ENCODE results near the gene HTRA1. TPM values are rescaled to one million over a fixed set of nuclear protein-coding genes. Genes with fewer than 3 reads are reported as not detected.

The HTRA1 gene
- polyA plus RNA-seq, 1 of the 3 experiments (the other 2 are of a cell fraction) = 291 TPM

DNA sequence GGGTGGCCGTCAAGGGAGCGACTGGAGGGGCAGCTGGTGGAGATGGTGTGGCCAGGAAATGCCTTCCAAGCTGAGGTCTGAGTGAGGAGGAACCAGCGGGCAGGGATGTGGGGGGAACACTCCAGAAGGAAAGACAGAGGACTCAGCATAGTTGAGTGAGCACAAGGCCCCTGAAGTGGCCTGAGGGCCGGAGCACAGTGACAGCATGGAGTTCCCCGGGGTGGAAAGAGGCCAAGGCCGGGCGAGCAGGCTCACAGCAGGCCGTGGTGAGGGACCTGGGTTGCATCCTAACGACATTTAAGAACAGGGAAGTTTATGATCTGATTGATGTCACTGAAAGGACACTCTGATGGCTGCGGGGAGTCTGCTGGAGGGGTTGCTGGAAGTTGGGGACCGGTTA is 48.0 kb downstream of the HTRA1 start:
- H4K20me1 ChIP-seq (ENCODE audit: insufficient read depth) = no peaks in the 10 kb centered on the region
- H2AFZ ChIP-seq (ENCODE audit: low read depth) = no peak overlapping the region
- no peak overlapping the region for H3K27ac ChIP-seq (ENCODE audit: low read depth in 2 of 2, low read length in 1 of 2)
- H3K9me3 ChIP-seq = no peaks in the 10 kb centered on the region
- no peak overlapping the region for H3K4me2 ChIP-seq
- WGBS (ENCODE audit: low lambda C conversion rate) = 97% methylated on average over 11 of the region's 11 CpGs
- ChIA-PET POLR2A (no interaction called here), CTCF (interaction anchor here (1.6 kb wide), 1 partner anchor 139 kb away, joined by 3 read pairs; no protein-coding TSS in a partner anchor)
- H3K9me2 ChIP-seq = no peaks in the 10 kb centered on the region
- no peak for DNase-seq
- TF ChIP-seq EZH2phosphoT487 (IDR thresholded peaks at IDR 0.05; ENCODE audit: borderline replicate concordance, low read depth) (no peak), FOSL2 (IDR thresholded peaks at IDR 0.05; ENCODE audit: borderline replicate concordance, low read depth) (no peak)
- peaks cover 12% of the 10 kb centered on the region; the same call in 1 of the 2 replicates for H3K79me2 ChIP-seq (ENCODE audit: insufficient read depth)
- H3K4me1 ChIP-seq (ENCODE audit: control insufficient read depth in 1 of 2, insufficient read depth in 2 of 2, low read depth in 1 of 2, low read length in 1 of 2) = peaks cover 1 to 13% of the 10 kb centered on the region in 2 experiments; a peak in 2 of 4 replicates
- H3K36me3 ChIP-seq (replicated peaks in 1 of 2; ENCODE audit: control insufficient read depth in 1 of 2, insufficient read depth in 2 of 2, low read length in 1 of 2) = peaks cover 26 to 42% of the 10 kb centered on the region in 2 experiments
- H3F3A ChIP-seq (replicated peaks; ENCODE audit: insufficient read depth) = no peaks in the 10 kb centered on the region
- no peaks in the 10 kb centered on the region for H3K27me3 ChIP-seq (ENCODE audit: insufficient read depth)
- H3K9ac ChIP-seq = no peak overlapping the region
- no peak overlapping the region for H3K4me3 ChIP-seq (ENCODE audit: low read depth in 2 of 2, low read length in 1 of 2)

DNA sequence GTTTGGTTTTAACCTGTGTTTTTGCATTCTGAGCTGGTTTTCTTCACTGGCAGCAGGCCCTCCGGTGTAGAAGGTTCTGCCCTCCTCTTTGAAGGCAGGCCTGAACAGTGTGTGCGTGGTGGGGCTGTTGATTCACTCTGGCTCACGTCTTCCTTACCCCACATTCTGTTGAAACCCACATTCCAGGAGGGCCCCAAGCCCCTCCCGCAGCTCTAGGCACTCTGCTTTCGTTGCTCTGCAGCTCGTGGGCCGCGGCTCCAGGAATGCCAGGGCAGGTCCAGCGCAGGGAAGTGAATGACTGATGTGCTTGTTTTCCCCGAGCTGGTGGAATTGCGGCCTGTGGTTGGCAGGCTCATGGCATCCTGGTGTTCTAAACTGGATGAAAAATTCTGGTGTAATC is 49.0 kb downstream of the HTRA1 start:
- H3K36me3 ChIP-seq (replicated peaks in 1 of 2; ENCODE audit: control insufficient read depth in 1 of 2, insufficient read depth in 2 of 2, low read length in 1 of 2) = peaks cover 29 to 47% of the 10 kb centered on the region in 2 experiments
- 97% methylated on average over 11 of the region's 11 CpGs for WGBS (ENCODE audit: low lambda C conversion rate)
- H3K9me3 ChIP-seq = no peaks in the 10 kb centered on the region
- POLR2A ChIA-PET = no interaction called here
- TF ChIP-seq, protein P1, sequence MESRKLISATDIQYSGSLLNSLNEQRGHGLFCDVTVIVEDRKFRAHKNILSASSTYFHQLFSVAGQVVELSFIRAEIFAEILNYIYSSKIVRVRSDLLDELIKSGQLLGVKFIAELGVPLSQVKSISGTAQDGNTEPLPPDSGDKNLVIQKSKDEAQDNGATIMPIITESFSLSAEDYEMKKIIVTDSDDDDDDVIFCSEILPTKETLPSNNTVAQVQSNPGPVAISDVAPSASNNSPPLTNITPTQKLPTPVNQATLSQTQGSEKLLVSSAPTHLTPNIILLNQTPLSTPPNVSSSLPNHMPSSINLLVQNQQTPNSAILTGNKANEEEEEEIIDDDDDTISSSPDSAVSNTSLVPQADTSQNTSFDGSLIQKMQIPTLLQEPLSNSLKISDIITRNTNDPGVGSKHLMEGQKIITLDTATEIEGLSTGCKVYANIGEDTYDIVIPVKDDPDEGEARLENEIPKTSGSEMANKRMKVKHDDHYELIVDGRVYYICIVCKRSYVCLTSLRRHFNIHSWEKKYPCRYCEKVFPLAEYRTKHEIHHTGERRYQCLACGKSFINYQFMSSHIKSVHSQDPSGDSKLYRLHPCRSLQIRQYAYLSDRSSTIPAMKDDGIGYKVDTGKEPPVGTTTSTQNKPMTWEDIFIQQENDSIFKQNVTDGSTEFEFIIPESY (IDR thresholded peaks at IDR 0.05; ENCODE audit: borderline replicate concordance, low read depth) = no peak
- TF ChIP-seq RXRA (IDR thresholded peaks at IDR 0.05; ENCODE audit: borderline replicate concordance, low read depth) (no peak), EZH2phosphoT487 (IDR thresholded peaks at IDR 0.05; ENCODE audit: borderline replicate concordance, low read depth) (no peak), CHD2 (IDR thresholded peaks at IDR 0.05; ENCODE audit: low read length, partially characterized antibody) (no peak), RCOR1 (IDR thresholded peaks at IDR 0.05; ENCODE audit: low read length) (no peak), JUND (IDR thresholded peaks at IDR 0.05) (no peak), GABPA (IDR thresholded peaks at IDR 0.05; ENCODE audit: low read depth) (no peak)
- TF ChIP-seq, protein P2, sequence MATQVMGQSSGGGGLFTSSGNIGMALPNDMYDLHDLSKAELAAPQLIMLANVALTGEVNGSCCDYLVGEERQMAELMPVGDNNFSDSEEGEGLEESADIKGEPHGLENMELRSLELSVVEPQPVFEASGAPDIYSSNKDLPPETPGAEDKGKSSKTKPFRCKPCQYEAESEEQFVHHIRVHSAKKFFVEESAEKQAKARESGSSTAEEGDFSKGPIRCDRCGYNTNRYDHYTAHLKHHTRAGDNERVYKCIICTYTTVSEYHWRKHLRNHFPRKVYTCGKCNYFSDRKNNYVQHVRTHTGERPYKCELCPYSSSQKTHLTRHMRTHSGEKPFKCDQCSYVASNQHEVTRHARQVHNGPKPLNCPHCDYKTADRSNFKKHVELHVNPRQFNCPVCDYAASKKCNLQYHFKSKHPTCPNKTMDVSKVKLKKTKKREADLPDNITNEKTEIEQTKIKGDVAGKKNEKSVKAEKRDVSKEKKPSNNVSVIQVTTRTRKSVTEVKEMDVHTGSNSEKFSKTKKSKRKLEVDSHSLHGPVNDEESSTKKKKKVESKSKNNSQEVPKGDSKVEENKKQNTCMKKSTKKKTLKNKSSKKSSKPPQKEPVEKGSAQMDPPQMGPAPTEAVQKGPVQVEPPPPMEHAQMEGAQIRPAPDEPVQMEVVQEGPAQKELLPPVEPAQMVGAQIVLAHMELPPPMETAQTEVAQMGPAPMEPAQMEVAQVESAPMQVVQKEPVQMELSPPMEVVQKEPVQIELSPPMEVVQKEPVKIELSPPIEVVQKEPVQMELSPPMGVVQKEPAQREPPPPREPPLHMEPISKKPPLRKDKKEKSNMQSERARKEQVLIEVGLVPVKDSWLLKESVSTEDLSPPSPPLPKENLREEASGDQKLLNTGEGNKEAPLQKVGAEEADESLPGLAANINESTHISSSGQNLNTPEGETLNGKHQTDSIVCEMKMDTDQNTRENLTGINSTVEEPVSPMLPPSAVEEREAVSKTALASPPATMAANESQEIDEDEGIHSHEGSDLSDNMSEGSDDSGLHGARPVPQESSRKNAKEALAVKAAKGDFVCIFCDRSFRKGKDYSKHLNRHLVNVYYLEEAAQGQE (IDR thresholded peaks at IDR 0.05; ENCODE audit: low read depth, low read length) = no peak
- TF ChIP-seq, protein P3, sequence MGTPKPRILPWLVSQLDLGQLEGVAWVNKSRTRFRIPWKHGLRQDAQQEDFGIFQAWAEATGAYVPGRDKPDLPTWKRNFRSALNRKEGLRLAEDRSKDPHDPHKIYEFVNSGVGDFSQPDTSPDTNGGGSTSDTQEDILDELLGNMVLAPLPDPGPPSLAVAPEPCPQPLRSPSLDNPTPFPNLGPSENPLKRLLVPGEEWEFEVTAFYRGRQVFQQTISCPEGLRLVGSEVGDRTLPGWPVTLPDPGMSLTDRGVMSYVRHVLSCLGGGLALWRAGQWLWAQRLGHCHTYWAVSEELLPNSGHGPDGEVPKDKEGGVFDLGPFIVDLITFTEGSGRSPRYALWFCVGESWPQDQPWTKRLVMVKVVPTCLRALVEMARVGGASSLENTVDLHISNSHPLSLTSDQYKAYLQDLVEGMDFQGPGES (IDR thresholded peaks at IDR 0.05; ENCODE audit: low read depth, low read length) = no peak
- H2AFZ ChIP-seq (ENCODE audit: low read depth) = no peak overlapping the region
- DNase-seq = no peak
- no peaks in the 10 kb centered on the region for H3K27me3 ChIP-seq (ENCODE audit: insufficient read depth)
- H3K9ac ChIP-seq = no peak overlapping the region
- H3K79me2 ChIP-seq (ENCODE audit: insufficient read depth) = peaks cover 7% of the 10 kb centered on the region; the same call in 1 of the 2 replicates
- H3F3A ChIP-seq (replicated peaks; ENCODE audit: insufficient read depth) = no peaks in the 10 kb centered on the region
- H3K27ac ChIP-seq (ENCODE audit: low read depth in 2 of 2, low read length in 1 of 2) = no peak overlapping the region
- H3K9me2 ChIP-seq = no peaks in the 10 kb centered on the region
- no peaks in the 10 kb centered on the region for H4K20me1 ChIP-seq (ENCODE audit: insufficient read depth)
- CTCF ChIA-PET = no interaction called here
- H3K4me2 ChIP-seq = no peak overlapping the region
- H3K4me3 ChIP-seq (ENCODE audit: low read depth in 2 of 2, low read length in 1 of 2) = no peak overlapping the region
- peaks cover 0 to 3% of the 10 kb centered on the region in 2 experiments; a peak in 1 of 4 replicates for H3K4me1 ChIP-seq (ENCODE audit: control insufficient read depth in 1 of 2, insufficient read depth in 2 of 2, low read depth in 1 of 2, low read length in 1 of 2)

Data from SK-N-SH (cell line).